Activated T-cell treated with anti-CD3 and anti-CD28 coated beads, Interleukin-2, amount 50 U/mL, for 4 hours (primary cell): ENCODE data around the gene COMMD8. TPM values are rescaled to one million over a fixed set of nuclear protein-coding genes. Genes with fewer than 3 reads are reported as not detected.
"Not testable (repeated sequence)": the region's sequence is repeated elsewhere in the genome, so short reads cannot be mapped to it uniquely, and the experiment has no call there.

Experiments used
- ATAC-seq, 2 donors: fragments of 200-7000 bp; cut with Tn5 transposase; one replicate each; pipeline ENCODE4 v1.10.0; 2021
- DNase-seq: peaks from one replicate; pipeline ENCODE4 v3.0.0-alpha.2; 2020
- H3K27me3 Mint-ChIP-seq: one replicate; pipeline ENCODE4 v1.8.0; 2021; ENCODE audit warnings: low read depth, mixed read lengths
- H3K36me3 Mint-ChIP-seq: one replicate; pipeline ENCODE4 v1.8.0; 2022; ENCODE audit warnings: mixed read lengths; ENCODE audit not compliant: insufficient read depth
- H3K4me1 Mint-ChIP-seq: one replicate; pipeline ENCODE4 v1.8.0; 2021; ENCODE audit warnings: low read depth, mixed read lengths
- H3K4me3 Mint-ChIP-seq: one replicate; pipeline ENCODE4 v1.8.0; 2021; ENCODE audit warnings: mild to moderate bottlenecking, moderate library complexity, mixed read lengths
- H3K9me3 Mint-ChIP-seq: one replicate; pipeline ENCODE4 v1.8.0; 2021; ENCODE audit warnings: mixed read lengths
- total RNA-seq, 3 donors: library from RNA; stranded (reverse); gene quantifications; one replicate each; pipeline ENCODE4 v1.2.1, GENCODE V29; 2021

The COMMD8 gene
- 10 to 100 TPM; 19.2 to 23.5 (median 22.0) TPM for total RNA-seq

GRCh38 chr4:47463235-47463956 is at the start of gene COMMD8:
TSS of gene COMMD8 (minus strand) at chr4:47463702. CDS start at chr4:47463651, 51 bp downstream.
- no peaks in the 10 kb centered on the region for H3K27me3 Mint-ChIP-seq
- DNase-seq, result peak; percentile 96

GRCh38 chr4:47510506-47511143 is 47.1 kb upstream of the COMMD8 start:
- H3K9me3 Mint-ChIP-seq, result no peaks in the 10 kb centered on the region
- no peaks in the 10 kb centered on the region for H3K27me3 Mint-ChIP-seq
- no peak overlapping the region for H3K4me3 Mint-ChIP-seq
- H3K4me1 Mint-ChIP-seq, result peaks cover 10% of the 10 kb centered on the region
- peaks cover 10% of the 10 kb centered on the region for H3K36me3 Mint-ChIP-seq
- DNase-seq (no peak), ATAC-seq (no peak)

More at GRCh38 chr4:47463235-47463956, at the start of gene COMMD8:
- H3K9me3 Mint-ChIP-seq, result no peaks in the 10 kb centered on the region
- ATAC-seq, result peak; percentile 97
- peak within 1 kb of the TSS; percentile 87 for H3K4me3 Mint-ChIP-seq
- H3K4me1 Mint-ChIP-seq, result peaks cover 35% of the 10 kb centered on the region
- peaks cover 11% of the 10 kb centered on the region for H3K36me3 Mint-ChIP-seq

GRCh38 chr4:47505666-47506065 is 42.2 kb upstream of the COMMD8 start:
- no peaks in the 10 kb centered on the region for H3K9me3 Mint-ChIP-seq
- no peak for ATAC-seq
- DNase-seq, result no peak

GRCh38 chr4:47505147-47505546 is 41.6 kb upstream of the COMMD8 start:
- H3K27me3 Mint-ChIP-seq, result no peaks in the 10 kb centered on the region
- H3K36me3 Mint-ChIP-seq, result no peaks in the 10 kb centered on the region
- DNase-seq, result no peak
- H3K4me1 Mint-ChIP-seq, result peaks cover 1% of the 10 kb centered on the region
- no peaks in the 10 kb centered on the region for H3K9me3 Mint-ChIP-seq
- ATAC-seq, result no peak
- no peak overlapping the region for H3K4me3 Mint-ChIP-seq

More at GRCh38 chr4:47505666-47506065, 42.2 kb upstream of the COMMD8 start:
- H3K36me3 Mint-ChIP-seq, result no peaks in the 10 kb centered on the region
- H3K4me1 Mint-ChIP-seq, result peaks cover 7% of the 10 kb centered on the region
- H3K4me3 Mint-ChIP-seq, result no peak overlapping the region
- no peaks in the 10 kb centered on the region for H3K27me3 Mint-ChIP-seq

- DNase-seq (no peak), ATAC-seq (no peak)
- H3K27me3 Mint-ChIP-seq, result no peaks in the 10 kb centered on the region
- H3K9me3 Mint-ChIP-seq, result no peaks in the 10 kb centered on the region
- H3K4me1 Mint-ChIP-seq, result peaks cover 3% of the 10 kb centered on the region
- no peak overlapping the region for H3K4me3 Mint-ChIP-seq
- no peaks in the 10 kb centered on the region for H3K36me3 Mint-ChIP-seq
Observed at GRCh38 chr4:47500776-47501175, 37.3 kb upstream of the COMMD8 start.

- Mint-ChIP-seq H3K4me3 (no peak overlapping the region), H3K4me1 (peaks cover 3% of the 10 kb centered on the region), H3K27me3 (no peaks in the 10 kb centered on the region), H3K36me3 (no peaks in the 10 kb centered on the region), H3K9me3 (no peaks in the 10 kb centered on the region)
- no peak for ATAC-seq
- no peak for DNase-seq
Observed at GRCh38 chr4:47499700-47500099, 36.2 kb upstream of the COMMD8 start.

- DNase-seq, result no peak
- H3K4me1 Mint-ChIP-seq, result peaks cover 3% of the 10 kb centered on the region
Observed at GRCh38 chr4:47498899-47499298, 35.4 kb upstream of the COMMD8 start.

GRCh38 chr4:47494124-47494430 is 30.6 kb upstream of the COMMD8 start:
- DNase-seq (no peak), ATAC-seq (no peak)
- no peaks in the 10 kb centered on the region for H3K36me3 Mint-ChIP-seq
- no peak overlapping the region for H3K4me3 Mint-ChIP-seq
- H3K4me1 Mint-ChIP-seq, result peaks cover 10% of the 10 kb centered on the region
- no peaks in the 10 kb centered on the region for H3K9me3 Mint-ChIP-seq
- H3K27me3 Mint-ChIP-seq, result no peaks in the 10 kb centered on the region

More at GRCh38 chr4:47498899-47499298, 35.4 kb upstream of the COMMD8 start:
- no peak overlapping the region for H3K4me3 Mint-ChIP-seq
- no peaks in the 10 kb centered on the region for H3K27me3 Mint-ChIP-seq
- H3K36me3 Mint-ChIP-seq, result no peaks in the 10 kb centered on the region
- H3K9me3 Mint-ChIP-seq, result no peaks in the 10 kb centered on the region
- no peak for ATAC-seq

GRCh38 chr4:47493238-47494123 is 30.0 kb upstream of the COMMD8 start:
- no peak for ATAC-seq

GRCh38 chr4:47490550-47490949 is 27.0 kb upstream of the COMMD8 start:
- H3K9me3 Mint-ChIP-seq, result no peaks in the 10 kb centered on the region
- no peak overlapping the region for H3K4me3 Mint-ChIP-seq
- H3K27me3 Mint-ChIP-seq, result no peaks in the 10 kb centered on the region
- DNase-seq, result peak; percentile 4
- peaks cover 15% of the 10 kb centered on the region for H3K4me1 Mint-ChIP-seq
- H3K36me3 Mint-ChIP-seq, result no peaks in the 10 kb centered on the region
- peak; percentile 94 to 97 for ATAC-seq

More at GRCh38 chr4:47493238-47494123, 30.0 kb upstream of the COMMD8 start:
- Mint-ChIP-seq H3K4me1 (peaks cover 8% of the 10 kb centered on the region), H3K27me3 (no peaks in the 10 kb centered on the region), H3K9me3 (no peaks in the 10 kb centered on the region), H3K36me3 (no peaks in the 10 kb centered on the region), H3K4me3 (no peak overlapping the region)
- DNase-seq, result no peak

- no peak for ATAC-seq
- H3K36me3 Mint-ChIP-seq, result no peaks in the 10 kb centered on the region
- no peak overlapping the region for H3K4me3 Mint-ChIP-seq
- H3K27me3 Mint-ChIP-seq, result no peaks in the 10 kb centered on the region
- no peaks in the 10 kb centered on the region for H3K9me3 Mint-ChIP-seq
- no peak for DNase-seq
- H3K4me1 Mint-ChIP-seq, result peaks cover 29% of the 10 kb centered on the region
Observed at GRCh38 chr4:47488706-47489105, 25.2 kb upstream of the COMMD8 start.

- DNase-seq, H3K4me3 Mint-ChIP-seq, H3K27me3 Mint-ChIP-seq, ATAC-seq, H3K9me3 Mint-ChIP-seq, H3K36me3 Mint-ChIP-seq: not testable (repeated sequence)
- H3K4me1 Mint-ChIP-seq, result peaks cover 30% of the 10 kb centered on the region
Observed at GRCh38 chr4:47486727-47487126, 23.2 kb upstream of the COMMD8 start.

- Mint-ChIP-seq H3K4me1 (peaks cover 30% of the 10 kb centered on the region), H3K4me3 (peak overlapping the region; percentile 87), H3K9me3 (no peaks in the 10 kb centered on the region), H3K36me3 (no peaks in the 10 kb centered on the region), H3K27me3 (no peaks in the 10 kb centered on the region)
- no peak for ATAC-seq
- DNase-seq, result no peak
Observed at GRCh38 chr4:47486231-47486673, 22.8 kb upstream of the COMMD8 start.

GRCh38 chr4:47485768-47486167 is 22.3 kb upstream of the COMMD8 start:
- peaks cover 28% of the 10 kb centered on the region for H3K4me1 Mint-ChIP-seq
- H3K9me3 Mint-ChIP-seq, result no peaks in the 10 kb centered on the region
- H3K4me3 Mint-ChIP-seq, result peak overlapping the region; percentile 87
- ATAC-seq, result no peak
- no peak for DNase-seq
- H3K27me3 Mint-ChIP-seq, result no peaks in the 10 kb centered on the region
- no peaks in the 10 kb centered on the region for H3K36me3 Mint-ChIP-seq
